ENCODE results near the gene SLC9A7. TPM values are rescaled to one million over a fixed set of nuclear protein-coding genes. Genes with fewer than 3 reads are reported as not detected.

SLC9A7 gene
- total RNA-seq, 1 donor from 2014 or later, result 8.2 TPM

DNA sequence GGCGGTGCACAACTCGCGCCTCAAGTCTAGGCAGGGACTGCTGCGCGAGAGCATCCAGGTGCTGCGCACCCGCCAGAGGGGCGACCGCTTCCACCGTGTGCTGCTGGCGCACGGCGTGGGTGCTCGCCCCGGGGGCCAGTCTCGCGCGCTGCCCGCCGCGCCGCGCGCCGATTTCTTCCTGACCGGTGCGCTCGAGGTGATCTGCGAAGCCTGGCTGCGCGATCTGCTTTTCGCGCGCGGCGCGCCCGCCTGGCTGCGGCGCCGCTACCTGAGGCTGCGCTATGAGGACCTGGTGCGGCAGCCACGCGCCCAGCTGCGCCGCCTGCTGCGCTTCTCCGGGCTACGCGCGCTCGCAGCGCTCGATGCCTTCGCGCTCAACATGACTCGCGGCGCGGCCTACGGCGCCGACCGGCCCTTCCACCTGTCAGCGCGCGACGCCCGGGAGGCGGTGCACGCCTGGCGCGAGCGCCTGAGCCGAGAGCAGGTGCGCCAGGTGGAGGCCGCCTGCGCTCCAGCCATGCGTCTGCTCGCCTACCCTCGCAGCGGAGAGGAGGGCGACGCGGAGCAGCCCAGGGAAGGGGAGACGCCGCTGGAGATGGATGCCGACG, 184.0 kb downstream of the SLC9A7 start:
- Histone ChIP-seq H3K4me3 (ENCODE audit: low read depth, low read length) (peak overlapping the region; percentile 41), H3K36me3 (ENCODE audit: control insufficient read depth, insufficient read depth, low read length) (no peaks in the 10 kb centered on the region), H3K27me3 (ENCODE audit: control insufficient read depth, insufficient read depth, low read length) (no peaks in the 10 kb centered on the region)
- TF ChIP-seq, protein P1, sequence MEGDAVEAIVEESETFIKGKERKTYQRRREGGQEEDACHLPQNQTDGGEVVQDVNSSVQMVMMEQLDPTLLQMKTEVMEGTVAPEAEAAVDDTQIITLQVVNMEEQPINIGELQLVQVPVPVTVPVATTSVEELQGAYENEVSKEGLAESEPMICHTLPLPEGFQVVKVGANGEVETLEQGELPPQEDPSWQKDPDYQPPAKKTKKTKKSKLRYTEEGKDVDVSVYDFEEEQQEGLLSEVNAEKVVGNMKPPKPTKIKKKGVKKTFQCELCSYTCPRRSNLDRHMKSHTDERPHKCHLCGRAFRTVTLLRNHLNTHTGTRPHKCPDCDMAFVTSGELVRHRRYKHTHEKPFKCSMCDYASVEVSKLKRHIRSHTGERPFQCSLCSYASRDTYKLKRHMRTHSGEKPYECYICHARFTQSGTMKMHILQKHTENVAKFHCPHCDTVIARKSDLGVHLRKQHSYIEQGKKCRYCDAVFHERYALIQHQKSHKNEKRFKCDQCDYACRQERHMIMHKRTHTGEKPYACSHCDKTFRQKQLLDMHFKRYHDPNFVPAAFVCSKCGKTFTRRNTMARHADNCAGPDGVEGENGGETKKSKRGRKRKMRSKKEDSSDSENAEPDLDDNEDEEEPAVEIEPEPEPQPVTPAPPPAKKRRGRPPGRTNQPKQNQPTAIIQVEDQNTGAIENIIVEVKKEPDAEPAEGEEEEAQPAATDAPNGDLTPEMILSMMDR (IDR thresholded peaks at IDR 0.05; ENCODE audit: insufficient read depth, low read length, severe bottlenecking), result no peak
- FAIRE-seq (no peak), DNase-seq (ENCODE audit: low read depth) (no peak)

DNA sequence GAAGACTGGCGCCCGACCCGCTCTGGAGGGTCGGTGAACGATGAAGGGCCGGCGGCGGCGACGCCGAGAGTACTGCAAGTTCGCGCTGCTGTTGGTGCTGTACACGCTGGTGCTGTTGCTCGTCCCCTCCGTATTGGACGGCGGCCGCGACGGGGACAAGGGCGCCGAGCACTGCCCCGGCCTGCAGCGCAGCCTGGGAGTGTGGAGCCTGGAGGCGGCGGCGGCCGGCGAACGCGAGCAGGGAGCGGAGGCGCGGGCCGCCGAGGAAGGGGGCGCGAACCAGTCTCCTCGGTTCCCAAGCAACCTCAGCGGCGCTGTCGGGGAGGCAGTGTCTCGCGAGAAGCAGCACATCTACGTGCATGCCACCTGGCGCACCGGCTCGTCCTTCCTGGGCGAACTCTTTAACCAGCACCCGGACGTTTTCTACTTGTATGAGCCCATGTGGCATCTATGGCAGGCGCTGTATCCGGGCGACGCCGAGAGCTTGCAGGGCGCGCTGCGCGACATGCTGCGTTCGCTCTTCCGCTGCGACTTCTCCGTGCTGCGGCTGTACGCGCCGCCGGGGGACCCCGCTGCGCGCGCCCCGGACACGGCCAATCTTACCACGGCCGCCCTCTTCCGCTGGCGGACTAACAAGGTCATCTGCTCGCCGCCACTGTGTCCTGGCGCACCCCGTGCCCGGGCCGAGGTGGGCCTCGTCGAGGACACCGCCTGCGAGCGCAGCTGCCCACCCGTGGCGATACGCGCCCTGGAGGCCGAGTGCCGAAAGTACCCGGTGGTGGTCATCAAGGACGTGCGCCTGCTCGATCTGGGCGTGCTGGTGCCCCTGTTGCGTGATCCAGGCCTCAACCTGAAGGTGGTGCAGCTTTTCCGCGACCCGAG, 184.8 kb downstream of the SLC9A7 start:
- TF ChIP-seq, protein P1 (IDR thresholded peaks at IDR 0.05; ENCODE audit: insufficient read depth, low read length, severe bottlenecking), result no peak
- DNase-seq (ENCODE audit: low read depth) (peak; percentile 44), FAIRE-seq (no peak)
- no peaks in the 10 kb centered on the region for H3K27me3 ChIP-seq (ENCODE audit: control insufficient read depth, insufficient read depth, low read length)
- H3K4me3 ChIP-seq (ENCODE audit: low read depth, low read length), result peak overlapping the region; percentile 41
- no peaks in the 10 kb centered on the region for H3K36me3 ChIP-seq (ENCODE audit: control insufficient read depth, insufficient read depth, low read length)

DNA sequence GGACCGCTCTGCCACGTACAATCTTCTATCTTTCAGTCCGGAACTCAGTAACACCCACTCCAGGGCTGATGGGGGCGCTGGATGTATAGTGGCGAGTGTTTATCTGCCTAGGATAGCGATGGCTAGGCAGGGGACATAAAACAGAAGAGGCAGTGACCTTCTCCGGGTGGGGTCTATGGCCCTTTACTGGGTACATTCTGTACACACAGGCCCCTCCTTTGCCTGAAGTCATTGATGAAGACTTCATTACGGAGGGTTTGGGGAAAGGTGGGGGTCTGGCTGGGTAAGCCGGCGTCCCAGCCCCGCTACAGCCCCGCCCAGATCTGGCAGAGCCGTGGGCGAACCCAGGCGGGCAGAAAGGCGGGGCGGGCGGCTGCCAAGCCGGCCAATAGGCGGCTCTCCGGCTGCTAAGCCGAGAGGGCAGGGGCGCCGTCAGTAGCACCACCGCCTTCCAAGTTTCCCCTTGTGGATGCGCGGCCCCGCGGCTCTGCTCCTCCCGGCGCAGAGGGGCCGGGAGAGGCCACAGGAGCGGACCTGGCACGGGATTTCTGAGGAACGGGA, 185.5 kb downstream of the SLC9A7 start, which contains the start of gene CHST7:
Gene CHST7 (plus strand): TSS at position 435 of the 561 bp plus-strand sequence. CDS start 167 bp downstream, outside the sequence.
- FAIRE-seq, result no peak
- peak; percentile 31 for DNase-seq (ENCODE audit: low read depth)
- Histone ChIP-seq H3K4me3 (ENCODE audit: low read depth, low read length) (peak within 1 kb of the TSS; percentile 41), H3K27me3 (ENCODE audit: control insufficient read depth, insufficient read depth, low read length) (no peaks in the 10 kb centered on the region), H3K36me3 (ENCODE audit: control insufficient read depth, insufficient read depth, low read length) (no peaks in the 10 kb centered on the region)
- TF ChIP-seq, protein P1 (IDR thresholded peaks at IDR 0.05; ENCODE audit: insufficient read depth, low read length, severe bottlenecking), result peak; percentile 2

- no peak for FAIRE-seq
- H3K27me3 ChIP-seq (ENCODE audit: control insufficient read depth, insufficient read depth, low read length), result no peaks in the 10 kb centered on the region
- H3K36me3 ChIP-seq (ENCODE audit: control insufficient read depth, insufficient read depth, low read length), result no peaks in the 10 kb centered on the region
- DNase-seq (ENCODE audit: low read depth), result no peak
- TF ChIP-seq, protein P1 (IDR thresholded peaks at IDR 0.05; ENCODE audit: insufficient read depth, low read length, severe bottlenecking), result no peak
- H3K4me3 ChIP-seq (ENCODE audit: low read depth, low read length), result no peak overlapping the region
Observed at GRCh38 chrX:46572340-46572936, 186.5 kb downstream of the SLC9A7 start.

DNA sequence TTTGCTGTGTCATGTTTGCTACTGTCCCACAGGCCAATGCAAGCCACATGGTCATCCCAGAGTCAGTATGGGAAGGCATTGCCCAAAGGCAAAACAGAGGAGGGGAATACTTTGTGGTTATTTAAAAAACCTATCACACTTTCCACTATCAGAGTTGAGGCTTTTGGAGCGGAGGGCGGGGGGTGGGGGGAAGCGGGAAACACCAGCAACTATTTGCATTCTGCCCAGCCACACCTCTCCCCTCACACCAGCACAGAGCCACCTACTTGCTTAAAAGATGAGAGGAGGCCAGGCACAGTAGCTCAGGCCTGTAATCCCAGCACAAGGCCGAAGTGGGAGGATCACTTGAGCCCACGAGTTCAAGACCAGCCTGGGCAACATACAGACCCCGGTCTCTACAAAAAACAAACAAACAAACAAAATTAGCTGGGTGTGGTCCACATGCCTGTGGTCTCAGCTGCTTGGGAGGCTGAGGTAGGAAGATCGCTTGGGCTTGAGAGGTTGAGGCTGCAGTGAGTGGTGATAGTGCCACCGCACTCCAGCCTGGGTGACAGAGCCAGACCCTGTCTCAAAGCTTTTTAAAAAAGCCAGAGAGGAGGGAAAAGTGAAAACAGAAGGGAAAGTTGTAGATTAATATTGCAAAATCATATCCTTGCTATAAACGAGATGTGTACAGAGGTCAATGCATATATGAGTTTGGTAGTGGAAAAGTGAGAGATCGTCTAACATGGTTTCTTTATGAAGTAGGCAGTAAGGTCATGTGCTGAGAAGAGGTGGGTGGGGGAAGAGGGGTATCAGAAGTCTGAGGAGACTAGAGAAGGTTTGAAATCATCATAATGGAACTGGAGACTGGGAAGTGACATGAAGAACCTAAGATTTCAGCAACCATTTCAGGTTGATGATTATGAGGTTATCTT, 187.2 kb downstream of the SLC9A7 start:
- DNase-seq (ENCODE audit: low read depth) (no peak), FAIRE-seq (no peak)
- no peaks in the 10 kb centered on the region for H3K27me3 ChIP-seq (ENCODE audit: control insufficient read depth, insufficient read depth, low read length)
- TF ChIP-seq, protein P1 (IDR thresholded peaks at IDR 0.05; ENCODE audit: insufficient read depth, low read length, severe bottlenecking), result no peak
- H3K36me3 ChIP-seq (ENCODE audit: control insufficient read depth, insufficient read depth, low read length), result no peaks in the 10 kb centered on the region
- H3K4me3 ChIP-seq (ENCODE audit: low read depth, low read length), result no peak overlapping the region

Data from bronchial epithelial cell (primary cell).